A549 treated with ZK216348 at 1 μM for 4 hours (cell line): ENCODE data around the gene BCL2L14. TPM values are rescaled to one million over a fixed set of nuclear protein-coding genes. Genes with fewer than 3 reads are reported as not detected.

Experiments used
- total RNA-seq: library from RNA; stranded (reverse); fragments of 200-300 nt; extraction: Qiagen RNA extraction; gene quantifications from 5 replicates; pipeline ENCODE4 v1.2.3, GENCODE V29; 2022; ENCODE audit warnings: low read depth

BCL2L14 gene, protein sequence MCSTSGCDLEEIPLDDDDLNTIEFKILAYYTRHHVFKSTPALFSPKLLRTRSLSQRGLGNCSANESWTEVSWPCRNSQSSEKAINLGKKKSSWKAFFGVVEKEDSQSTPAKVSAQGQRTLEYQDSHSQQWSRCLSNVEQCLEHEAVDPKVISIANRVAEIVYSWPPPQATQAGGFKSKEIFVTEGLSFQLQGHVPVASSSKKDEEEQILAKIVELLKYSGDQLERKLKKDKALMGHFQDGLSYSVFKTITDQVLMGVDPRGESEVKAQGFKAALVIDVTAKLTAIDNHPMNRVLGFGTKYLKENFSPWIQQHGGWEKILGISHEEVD
- not detected in 5 replicates for total RNA-seq

DNA sequence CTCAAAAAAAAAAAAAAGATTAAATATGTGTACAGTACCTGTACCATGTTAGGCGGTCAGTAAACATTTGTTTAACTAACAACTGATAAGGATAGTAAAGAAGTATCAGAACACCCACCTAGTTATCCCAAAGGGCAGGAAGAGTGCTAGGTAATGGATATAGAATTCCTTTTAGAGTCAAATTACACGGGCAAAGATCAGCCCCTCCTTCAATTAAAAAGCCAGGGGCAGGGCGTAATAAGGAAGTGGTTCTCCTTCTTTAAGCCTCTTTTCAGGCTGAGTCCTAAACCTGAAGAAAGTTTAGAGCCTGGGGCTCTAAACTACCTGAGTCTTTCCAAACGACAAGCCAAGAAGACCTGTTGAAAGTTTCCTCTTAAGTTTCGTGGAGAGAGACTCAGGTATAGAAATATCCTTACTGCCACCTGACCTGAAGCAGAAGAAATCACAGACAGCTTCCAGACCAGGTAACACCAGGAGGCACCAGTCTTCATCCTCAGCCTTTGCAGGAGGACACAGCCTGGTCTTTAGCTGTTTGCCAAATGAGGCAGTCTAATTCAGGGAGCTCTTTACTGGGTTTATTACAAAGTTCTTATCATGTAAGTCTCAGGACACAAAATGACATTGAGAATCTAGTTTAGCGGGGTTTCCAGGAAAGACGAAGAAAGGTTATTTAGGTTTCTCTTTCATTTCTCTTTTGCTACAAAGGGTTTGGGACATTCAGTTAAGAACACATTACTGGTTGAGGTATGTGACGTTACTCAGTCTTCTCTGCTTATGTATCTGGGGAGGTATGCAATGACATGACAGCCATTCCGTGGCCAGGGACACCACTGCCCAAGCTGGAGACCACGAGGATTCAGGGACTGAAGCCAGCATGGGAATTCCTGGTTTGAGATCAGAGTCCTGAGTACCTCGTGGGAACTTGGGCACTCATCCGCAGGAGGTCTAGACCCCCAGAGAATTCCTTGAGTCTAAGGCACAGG, at the start of gene BCL2L14:
BCL2L14 (plus strand) TSS at position 266 of the 983 bp plus-strand sequence. CDS start 8,367 bp downstream, outside the sequence.

Other genes starting within 250 kb of the BCL2L14 start
- 12.6 to 21.9 TPM (median 14.9 TPM) in 5 replicates for gene LRP6, start 196.1 kb downstream of the BCL2L14 start, total RNA-seq